GM23338 (cell line): ENCODE results near the gene DCLK2. TPM values are rescaled to one million over a fixed set of nuclear protein-coding genes. Genes with fewer than 3 reads are reported as not detected.
A peak's percentile ranks its signal among the peaks of the same experiment; 100 is the strongest.

ENCODE experiments used
- ATAC-seq: fragments of 200-7000 bp; cut with Tn5 transposase; 3 replicates; pipeline ENCODE4 v1.9.1; 2020
- DNase-seq: peaks from one replicate; pipeline ENCODE4 v3.0.0-alpha.2; 2015; ENCODE audit warnings: low spot score
- H2AFZ ChIP-seq: fragments of 200-600 bp; sonication (generic); 2 replicates; pipeline ENCODE4 v1.8.0; 2016; ENCODE audit warnings: antibody characterized with exemption, mild to moderate bottlenecking, moderate library complexity
- H3F3A ChIP-seq: fragments of 200-600 bp; sonication (generic); replicated peaks from 2 replicates; pipeline ENCODE4 v1.8.0; 2017; ENCODE audit warnings: antibody characterized with exemption, mixed run types, low read depth
- H3K27ac ChIP-seq: fragments of 200-600 bp; sonication (generic); 2 replicates; pipeline ENCODE4 v1.6.1; 2016; ENCODE audit warnings: low read depth
- H3K27me3 ChIP-seq: fragments of 200-600 bp; sonication (generic); 2 replicates; pipeline ENCODE4 v1.8.0; 2016; ENCODE audit warnings: mild to moderate bottlenecking, mixed run types, moderate library complexity; ENCODE audit not compliant: insufficient read depth
- H3K36me3 ChIP-seq: fragments of 200-600 bp; sonication (generic); 2 replicates; pipeline ENCODE4 v1.8.0; 2016; ENCODE audit warnings: mild to moderate bottlenecking; ENCODE audit not compliant: insufficient read depth
- H3K4me1 ChIP-seq: fragments of 200-600 bp; sonication (generic); 2 replicates; pipeline ENCODE4 v1.8.0; 2016; ENCODE audit warnings: mild to moderate bottlenecking, moderate library complexity; ENCODE audit not compliant: insufficient read depth
- H3K4me2 ChIP-seq: fragments of 200-600 bp; sonication (generic); 2 replicates; pipeline ENCODE4 v1.7.1; 2017; ENCODE audit warnings: mixed run types
- H3K4me3 ChIP-seq: fragments of 200-600 bp; sonication (generic); 2 replicates; pipeline ENCODE4 v1.6.1; 2016; ENCODE audit warnings: mixed run types
- H3K79me2 ChIP-seq: fragments of 200-600 bp; sonication (generic); replicated peaks from 2 replicates; pipeline ENCODE4 v1.8.0; 2017; ENCODE audit warnings: mild to moderate bottlenecking; ENCODE audit not compliant: insufficient read depth
- H3K9me2 ChIP-seq: fragments of 200-600 bp; sonication (generic); 2 replicates; pipeline ENCODE4 v1.8.0; 2017; ENCODE audit not compliant: insufficient read depth
- H4K20me1 ChIP-seq: fragments of 200-600 bp; sonication (generic); replicated peaks from 2 replicates; pipeline ENCODE4 v1.8.0; 2017; ENCODE audit warnings: mild to moderate bottlenecking; ENCODE audit not compliant: insufficient read depth
- H3K27ac Mint-ChIP-seq: 2 replicates; pipeline ENCODE4 v1.8.0; 2020; ENCODE audit warnings: inconsistent platforms, mild to moderate bottlenecking, moderate library complexity, mixed read lengths
- H3K27me3 Mint-ChIP-seq: 3 replicates; pipeline ENCODE4 v1.8.0; 2022; ENCODE audit warnings: low read depth, mild to moderate bottlenecking, moderate library complexity, mixed read lengths, inconsistent platforms; ENCODE audit not compliant: insufficient read depth, poor library complexity
- H3K36me3 Mint-ChIP-seq: 3 replicates; pipeline ENCODE4 v1.8.0; 2021; ENCODE audit warnings: low read depth, mild to moderate bottlenecking, inconsistent platforms, moderate library complexity, mixed read lengths
- H3K4me1 Mint-ChIP-seq: 3 replicates; pipeline ENCODE4 v1.8.0; 2020; ENCODE audit warnings: mild to moderate bottlenecking, inconsistent platforms, mixed read lengths
- H3K4me3 Mint-ChIP-seq: 3 replicates; pipeline ENCODE4 v1.8.0; 2021; ENCODE audit warnings: moderate library complexity, mild to moderate bottlenecking, inconsistent platforms, mixed read lengths
- H3K9me3 Mint-ChIP-seq: 3 replicates; pipeline ENCODE4 v1.8.0; 2020; ENCODE audit warnings: moderate library complexity, mild to moderate bottlenecking, inconsistent platforms, mixed read lengths
- CREB1 ChIP-seq: fragments of 250-450 bp; sonication (Bioruptor Pico); IDR thresholded peaks from 2 replicates; pipeline ENCODE4 v1.5.0; 2020; ENCODE audit warnings: low read depth, mild to moderate bottlenecking, moderate library complexity
- JUNB ChIP-seq: IDR thresholded peaks from one replicate; pipeline ENCODE4 v1.6.1; 2016; ENCODE audit warnings: antibody characterized with exemption; ENCODE audit not compliant: unreplicated experiment
- NANOG ChIP-seq: IDR thresholded peaks from 2 replicates; pipeline ENCODE4 v1.6.1; 2016; ENCODE audit warnings: antibody characterized with exemption, borderline replicate concordance
- POLR2AphosphoS5 ChIP-seq: IDR thresholded peaks from 2 replicates; pipeline ENCODE4 v1.6.1; 2016; ENCODE audit warnings: antibody characterized with exemption, low read depth
- STAT1 ChIP-seq: IDR thresholded peaks from one replicate; pipeline ENCODE4 v1.6.1; 2016; ENCODE audit warnings: antibody characterized with exemption; ENCODE audit not compliant: unreplicated experiment
- ZNF114 ChIP-seq: fragments of 250-450 bp; sonication (Bioruptor Pico); IDR thresholded peaks from 2 replicates; pipeline ENCODE4 v1.5.0; 2020; ENCODE audit warnings: mild to moderate bottlenecking, moderate library complexity
- ZNF462 ChIP-seq: fragments of 250-450 bp; sonication (Bioruptor Pico); IDR thresholded peaks from 2 replicates; pipeline ENCODE4 v1.5.0; 2020; ENCODE audit warnings: mild to moderate bottlenecking, moderate library complexity
- polyA plus RNA-seq: library from polyadenylated mRNA; unstranded; fragments of >200 nt; fragmentation: Nextera tagmentation; extraction: Ambion mirVana; gene quantifications from 2 replicates; pipeline ENCODE4 v1.2.1, GENCODE V29; 2016
- total RNA-seq: library from RNA; depleted of rRNA; stranded (reverse); fragments of >200 nt; shearing (Covaris generic); gene quantifications from 2 replicates; pipeline ENCODE4 v1.2.3, GENCODE V29; 2014
- TF ChIP-seq, protein P1 (sequence below): IDR thresholded peaks from 2 replicates; pipeline ENCODE4 v1.6.1; 2016; ENCODE audit warnings: antibody characterized with exemption

DCLK2 gene
- total and polyA plus RNA-seq, 2 experiments from 2014 or later = 0.49 TPM; not detected in 1

DNA sequence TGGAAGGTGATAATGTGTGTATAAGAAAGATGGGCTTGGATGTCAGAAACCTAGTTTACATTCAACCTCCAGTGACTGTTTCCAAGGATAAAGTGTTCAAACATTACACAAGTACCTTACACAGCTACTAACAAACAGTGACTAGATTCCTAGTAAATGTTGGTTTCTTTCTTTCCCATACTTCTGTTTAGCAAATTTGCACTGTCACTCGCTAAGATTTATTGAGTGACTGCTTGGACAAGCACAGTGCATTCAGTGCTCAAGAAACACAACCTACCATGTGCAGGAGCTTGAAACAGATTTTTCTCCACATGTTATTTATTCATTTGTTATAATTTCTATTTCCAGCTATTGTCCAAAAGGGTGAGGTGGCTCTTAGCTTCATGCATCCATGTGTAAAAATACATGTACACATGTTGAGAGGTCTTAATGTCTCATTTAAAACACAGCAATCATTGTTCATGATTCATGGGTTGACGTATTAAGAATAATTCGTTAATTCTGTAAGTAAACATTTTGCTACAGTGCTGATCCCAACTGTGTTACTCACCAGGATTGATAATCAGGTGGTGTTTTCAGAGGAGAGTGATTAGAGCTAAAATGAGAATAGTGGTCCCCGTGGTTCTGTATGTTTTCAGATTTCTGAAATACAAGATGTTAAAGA lies 153.0 kb downstream of the DCLK2 start:
- Mint-ChIP-seq H3K36me3 (no peaks in the 10 kb centered on the region), H3K27ac (no peak overlapping the region), H3K4me1 (peaks cover 33% of the 10 kb centered on the region), H3K4me3 (no peak overlapping the region), H3K27me3 (peaks cover 3% of the 10 kb centered on the region), H3K9me3 (no peaks in the 10 kb centered on the region; the same call in 1 of the 3 replicates)
- Histone ChIP-seq H3K27me3 (no peaks in the 10 kb centered on the region), H3K36me3 (no peaks in the 10 kb centered on the region), H2AFZ (0 out of 2 replicates have a peak overlapping the region, but pooled peaks have one; percentile 12), H4K20me1 (no peaks in the 10 kb centered on the region), H3K4me1 (peaks cover 22% of the 10 kb centered on the region), H3F3A (no peaks in the 10 kb centered on the region), H3K4me2 (no peak overlapping the region), H3K4me3 (no peak overlapping the region), H3K27ac (no peak overlapping the region), H3K79me2 (no peaks in the 10 kb centered on the region), H3K9me2 (peaks cover 9% of the 10 kb centered on the region; the same call in 1 of the 2 replicates)
- ATAC-seq (no peak), DNase-seq (no peak)
- TF ChIP-seq ZNF114 (CRISPR knock-in tag) = no peak
- no peak for TF ChIP-seq CREB1 (CRISPR knock-in tag)
- TF ChIP-seq STAT1 = no peak
- no peak for TF ChIP-seq NANOG
- no peak for TF ChIP-seq ZNF462
- TF ChIP-seq, protein P1, sequence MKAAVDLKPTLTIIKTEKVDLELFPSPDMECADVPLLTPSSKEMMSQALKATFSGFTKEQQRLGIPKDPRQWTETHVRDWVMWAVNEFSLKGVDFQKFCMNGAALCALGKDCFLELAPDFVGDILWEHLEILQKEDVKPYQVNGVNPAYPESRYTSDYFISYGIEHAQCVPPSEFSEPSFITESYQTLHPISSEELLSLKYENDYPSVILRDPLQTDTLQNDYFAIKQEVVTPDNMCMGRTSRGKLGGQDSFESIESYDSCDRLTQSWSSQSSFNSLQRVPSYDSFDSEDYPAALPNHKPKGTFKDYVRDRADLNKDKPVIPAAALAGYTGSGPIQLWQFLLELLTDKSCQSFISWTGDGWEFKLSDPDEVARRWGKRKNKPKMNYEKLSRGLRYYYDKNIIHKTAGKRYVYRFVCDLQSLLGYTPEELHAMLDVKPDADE = no peak
- TF ChIP-seq JUNB = no peak
- no peak for TF ChIP-seq POLR2AphosphoS5
